ENCODE results near the gene LSR.

- TF ChIP-seq CTCF (tag by site-specific recombination; IDR thresholded peaks at IDR 0.05) (no peak), ZNF133 (tag by site-specific recombination; IDR thresholded peaks at IDR 0.05) (no peak), ZNF274 (IDR thresholded peaks at IDR 0.05; ENCODE audit: low read length) (no peak), ZNF274 (tag by site-specific recombination; IDR thresholded peaks at IDR 0.05; ENCODE audit: borderline replicate concordance) (no peak), ZNF518A (tag by site-specific recombination; conservative IDR thresholded peaks at IDR 0.05; ENCODE audit: low read depth) (no peak), ZSCAN23 (tag by site-specific recombination; IDR thresholded peaks at IDR 0.05) (no peak), ZNF24 (tag by site-specific recombination; IDR thresholded peaks at IDR 0.05) (no peak), MYNN (tag by site-specific recombination; IDR thresholded peaks at IDR 0.05; ENCODE audit: borderline replicate concordance) (no peak), ZNF302 (tag by site-specific recombination; IDR thresholded peaks at IDR 0.05; ENCODE audit: low read depth) (no peak), ZNF394 (tag by site-specific recombination; IDR thresholded peaks at IDR 0.05; ENCODE audit: borderline replicate concordance) (no peak), ZNF626 (tag by site-specific recombination; IDR thresholded peaks at IDR 0.05) (no peak)
Measured at GRCh38 chr19:35222373-35223015, 26.3 kb upstream of the LSR start.
